Cerebellar cortex (tissue), 1 donor: Measurements from ENCODE around the gene AURKA.
A peak's percentile ranks its signal among the peaks of the same experiment; 100 is the strongest.

ENCODE experiments used
- DNase-seq: peaks from one replicate; pipeline ENCODE4 v3.0.0-alpha.2; 2015; ENCODE audit warnings: low spot score

Gene AURKA

GRCh38 chr20:56392132-56392880 is at the start of gene AURKA, which contains the start of gene CSTF1:
AURKA (minus strand) TSS chr20:56392215; CDS start chr20:56388197, 4,018 bp downstream.
CSTF1 (plus strand) TSS chr20:56392645; CDS start chr20:56395553, 2,908 bp downstream.
- peak; percentile 100 for DNase-seq

GRCh38 chr20:56440346-56441007 is 48.5 kb upstream of the AURKA start:
- no peak for DNase-seq

GRCh38 chr20:56439771-56440291 is 47.8 kb upstream of the AURKA start:
- DNase-seq: no peak

- DNase-seq: no peak
Measured at GRCh38 chr20:56438284-56438683, 46.3 kb upstream of the AURKA start.

GRCh38 chr20:56437196-56437960 is 45.4 kb upstream of the AURKA start:
- DNase-seq: no peak

- DNase-seq: no peak
Measured at GRCh38 chr20:56433880-56434255, 41.9 kb upstream of the AURKA start.

GRCh38 chr20:56433221-56433879 is 41.3 kb upstream of the AURKA start:
- no peak for DNase-seq

GRCh38 chr20:56431471-56431870 is 39.5 kb upstream of the AURKA start:
- DNase-seq: no peak

- no peak for DNase-seq
Measured at GRCh38 chr20:56430957-56431356, 38.9 kb upstream of the AURKA start.

- DNase-seq: no peak
Measured at GRCh38 chr20:56430461-56430860, 38.4 kb upstream of the AURKA start.

- no peak for DNase-seq
Measured at GRCh38 chr20:56429941-56430340, 37.9 kb upstream of the AURKA start.

- no peak for DNase-seq
Measured at GRCh38 chr20:56429502-56429901, 37.5 kb upstream of the AURKA start.

GRCh38 chr20:56428881-56429280 is 36.9 kb upstream of the AURKA start:
- no peak for DNase-seq

GRCh38 chr20:56428410-56428809 is 36.4 kb upstream of the AURKA start:
- no peak for DNase-seq

- no peak for DNase-seq
Measured at GRCh38 chr20:56427797-56428196, 35.8 kb upstream of the AURKA start.

GRCh38 chr20:56426926-56427325 is 34.9 kb upstream of the AURKA start:
- no peak for DNase-seq

GRCh38 chr20:56426026-56426425 is 34.0 kb upstream of the AURKA start:
- no peak for DNase-seq

- no peak for DNase-seq
Measured at GRCh38 chr20:56424931-56425330, 32.9 kb upstream of the AURKA start.

GRCh38 chr20:56423886-56424285 is 31.9 kb upstream of the AURKA start:
- DNase-seq: no peak

- DNase-seq: no peak
Measured at GRCh38 chr20:56423211-56423610, 31.2 kb upstream of the AURKA start.

GRCh38 chr20:56422824-56423189 is 30.8 kb upstream of the AURKA start:
- DNase-seq: no peak
